Thoracic aorta (tissue), 2 donors: ENCODE data around the gene MRPL23. TPM values are rescaled to one million over a fixed set of nuclear protein-coding genes. Genes with fewer than 3 reads are reported as not detected.

ENCODE experiments used
- ATAC-seq: fragments of 150-250 bp; one replicate; pipeline ENCODE4 v1.8.0; 2017; ENCODE audit warnings: low read depth; ENCODE audit not compliant: insufficient number of reproducible peaks, low FRiP score
- DNase-seq: peaks from one replicate; pipeline ENCODE4 v3.0.0-alpha.2; 2020; ENCODE audit warnings: low spot score
- H3K27ac ChIP-seq, 2 donors: fragments of 200-600 bp; sonication (generic); 1 replicate in 1 of 2; 2 replicates in 1 of 2; pipeline ENCODE4 v1.5.1; 2016; ENCODE audit warnings: mild to moderate bottlenecking in 2 of 2, moderate library complexity in 2 of 2
- H3K27me3 ChIP-seq: fragments of 200-600 bp; sonication (generic); replicated peaks from 2 replicates; pipeline ENCODE4 v1.6.0; 2016; ENCODE audit warnings: mild to moderate bottlenecking; ENCODE audit not compliant: insufficient read depth
- H3K36me3 ChIP-seq: fragments of 200-600 bp; sonication (generic); one replicate; pipeline ENCODE4 v1.5.1; 2016
- H3K4me1 ChIP-seq, 2 donors: fragments of 200-600 bp; sonication (generic); 1 replicate in 1 of 2; 2 replicates in 1 of 2; pipeline versions ENCODE4 v1.5.1 to v1.6.0; 2016; ENCODE audit warnings: low read depth in 2 of 2, mild to moderate bottlenecking in 1 of 2; ENCODE audit not compliant: control insufficient read depth in 1 of 2
- H3K4me3 ChIP-seq: fragments of 200-600 bp; sonication (generic); 2 replicates; pipeline ENCODE4 v1.5.1; 2016; ENCODE audit warnings: mild to moderate bottlenecking
- H3K9me3 ChIP-seq: fragments of 200-600 bp; sonication (generic); 2 replicates; pipeline ENCODE4 v1.5.1; 2016
- CTCF ChIP-seq: fragments of 200-600 bp; sonication (generic); IDR thresholded peaks from one replicate; pipeline ENCODE4 v1.5.1; 2019; ENCODE audit warnings: antibody characterized with exemption
- total RNA-seq, 2 donors: library from RNA; depleted of rRNA; stranded (reverse); fragments of >200 nt; gene quantifications; one replicate each; pipeline versions ENCODE4 v1.1.0 to v1.2.3, GENCODE V29; 2016

MRPL23 gene
- total RNA-seq, 2 donors from 2014 or later, result 59.8 to 136 TPM

GRCh38 chr11:1932105-1932480, 15.0 kb upstream of the MRPL23 start:
- Histone ChIP-seq H3K27ac (no peak overlapping the region), H3K27me3 (no peaks in the 10 kb centered on the region), H3K4me3 (no peak overlapping the region), H3K9me3 (no peaks in the 10 kb centered on the region), H3K4me1 (peaks cover 0 to 9% of the 10 kb centered on the region in 2 donors), H3K36me3 (no peaks in the 10 kb centered on the region)
- no peak for ATAC-seq
- TF ChIP-seq CTCF, result no peak
- DNase-seq, result no peak

GRCh38 chr11:1932681-1933080, 14.5 kb upstream of the MRPL23 start:
- DNase-seq (no peak), ATAC-seq (no peak)
- no peak overlapping the region for H3K27ac ChIP-seq
- no peak for TF ChIP-seq CTCF
- H3K4me1 ChIP-seq, result peaks cover 0 to 9% of the 10 kb centered on the region in 2 donors
- no peaks in the 10 kb centered on the region for H3K36me3 ChIP-seq
- no peaks in the 10 kb centered on the region for H3K9me3 ChIP-seq
- no peaks in the 10 kb centered on the region for H3K27me3 ChIP-seq
- H3K4me3 ChIP-seq, result no peak overlapping the region

- no peaks in the 10 kb centered on the region for H3K9me3 ChIP-seq
- ATAC-seq (no peak), DNase-seq (no peak)
- H3K4me1 ChIP-seq, result peaks cover 0 to 9% of the 10 kb centered on the region in 2 donors
- TF ChIP-seq CTCF, result no peak
- no peaks in the 10 kb centered on the region for H3K27me3 ChIP-seq
- no peak overlapping the region for H3K27ac ChIP-seq
- no peak overlapping the region for H3K4me3 ChIP-seq
- H3K36me3 ChIP-seq, result no peaks in the 10 kb centered on the region
These were observed 13.5 kb upstream of the MRPL23 start for GRCh38 chr11:1933416-1934334.

GRCh38 chr11:1934335-1935155, 12.6 kb upstream of the MRPL23 start:
- Histone ChIP-seq H3K4me1 (peaks cover 0 to 14% of the 10 kb centered on the region in 2 donors), H3K9me3 (no peaks in the 10 kb centered on the region), H3K27ac (no peak overlapping the region), H3K4me3 (no peak overlapping the region), H3K36me3 (no peaks in the 10 kb centered on the region), H3K27me3 (no peaks in the 10 kb centered on the region)
- TF ChIP-seq CTCF, result no peak
- ATAC-seq (no peak), DNase-seq (no peak)
